ENCODE results near the gene KRT12.
"Not testable (repeated sequence)": the region's sequence is repeated elsewhere in the genome, so short reads cannot be mapped to it uniquely, and the experiment has no call there.

GRCh38 chr17:40814657-40815056 is 52.4 kb downstream of the KRT12 start:
- not testable (repeated sequence) for TF ChIP-seq EP300, CTCF, POLR2A (IDR thresholded peaks at IDR 0.05)
